H1 (cell line): ENCODE measurements around the gene TUBGCP2. TPM values are rescaled to one million over a fixed set of nuclear protein-coding genes. Genes with fewer than 3 reads are reported as not detected.

ENCODE experiments used
- CTCF ChIA-PET: fragments of 300-600 bp; sonication (Branson Sonifier 250); formaldehyde crosslinking; loops from one replicate; lab custom pipeline; 2021; ENCODE audit not compliant: partially characterized antibody; lab: Charles Lee
- POLR2A ChIA-PET: fragments of 300-600 bp; sonication (Branson Sonifier 250); formaldehyde crosslinking; loops from one replicate; lab custom pipeline; 2021; ENCODE audit warnings: inconsistent platforms; ENCODE audit not compliant: partially characterized antibody; lab: Charles Lee
- DNase-seq, 2 experiments: peaks; one replicate each; pipeline versions ENCODE4 v3.0.0 to v3.0.0-alpha.2; 2010 to 2022; ENCODE audit warnings: low spot score in 2 of 2, low read depth in 1 of 2, mixed read lengths in 1 of 2
- FAIRE-seq: peaks from 2 replicates; lab custom pipeline; 2011; peaks lifted over from hg19 to GRCh38; lab: Jason Lieb, UNC
- H2AFZ ChIP-seq: 2 replicates; pipeline ENCODE4 v1.8.1; 2012; ENCODE audit warnings: low read length, inconsistent platforms
- H2AK5ac ChIP-seq: 2 replicates; pipeline ENCODE4 v1.6.1; 2013; ENCODE audit warnings: low read depth, low read length
- H2BK120ac ChIP-seq: replicated peaks from 2 replicates; pipeline ENCODE3; 2013; ENCODE audit warnings: low read depth, low read length, inconsistent platforms
- H2BK12ac ChIP-seq: 2 replicates; pipeline ENCODE4 v1.6.1; 2013; ENCODE audit warnings: low read depth, low read length
- H2BK15ac ChIP-seq: 2 replicates; pipeline ENCODE4 v1.6.1; 2013; ENCODE audit warnings: low read length
- H2BK20ac ChIP-seq: 2 replicates; pipeline ENCODE4 v1.6.1; 2013; ENCODE audit warnings: low read length
- H2BK5ac ChIP-seq: 2 replicates; pipeline ENCODE4 v1.6.1; 2013; ENCODE audit warnings: low read depth, low read length
- H3K14ac ChIP-seq: 2 replicates; pipeline ENCODE4 v1.6.1; 2013; ENCODE audit warnings: inconsistent platforms; ENCODE audit not compliant: insufficient read length
- H3K18ac ChIP-seq: 2 replicates; pipeline ENCODE4 v1.6.1; 2013; ENCODE audit warnings: low read length; ENCODE audit errors: extremely low read depth
- H3K23ac ChIP-seq: 2 replicates; pipeline ENCODE4 v1.6.1; 2013; ENCODE audit warnings: inconsistent platforms; ENCODE audit not compliant: insufficient read length
- H3K23me2 ChIP-seq: 2 replicates; pipeline ENCODE4 v1.6.1; 2013; ENCODE audit warnings: low read depth, low read length
- H3K27ac ChIP-seq: 2 replicates; pipeline ENCODE4 v1.6.1; 2011; ENCODE audit warnings: low read depth, low read length, inconsistent platforms
- H3K27me3 ChIP-seq, 4 experiments: replicated peaks in 1 of 4; 1 replicate in 1 of 4; 2 replicates in 3 of 4; pipeline versions ENCODE4 v1.6.1 to v1.8.1; 2011 to 2013; ENCODE audit warnings: low read length in 3 of 4, mild to moderate bottlenecking in 3 of 4, inconsistent platforms in 2 of 4, mixed read lengths in 2 of 4, moderate library complexity in 1 of 4; ENCODE audit not compliant: control insufficient read depth in 3 of 4, insufficient read depth in 3 of 4; ENCODE audit errors: extremely low read depth in 1 of 4
- H3K36me3 ChIP-seq, 4 experiments: 2 replicates each; pipeline versions ENCODE4 v1.6.1 to v1.8.1; 2011 to 2013; ENCODE audit warnings: mild to moderate bottlenecking in 4 of 4, low read length in 3 of 4, moderate library complexity in 2 of 4, control low read depth in 1 of 4, inconsistent platforms in 1 of 4; ENCODE audit not compliant: insufficient read depth in 4 of 4, control insufficient read depth in 2 of 4
- H3K4ac ChIP-seq: replicated peaks from 2 replicates; pipeline ENCODE3; 2013; ENCODE audit warnings: low read length, low read depth, mixed read lengths, inconsistent platforms; ENCODE audit not compliant: insufficient read length
- H3K4me1 ChIP-seq, 4 experiments: replicated peaks in 1 of 4; 1 replicate in 1 of 4; 2 replicates in 3 of 4; pipeline versions ENCODE4 v1.6.1 to v1.8.1; 2011 to 2013; ENCODE audit warnings: low read length in 3 of 4, inconsistent platforms in 2 of 4, mixed read lengths in 1 of 4; ENCODE audit not compliant: insufficient read depth in 4 of 4, control insufficient read depth in 3 of 4
- H3K4me2 ChIP-seq, 2 experiments: 2 replicates each; pipeline versions ENCODE4 v1.6.1 to v1.8.1; 2011 to 2013; ENCODE audit warnings: low read depth in 2 of 2, low read length in 2 of 2, control low read depth in 1 of 2, inconsistent platforms in 1 of 2, mild to moderate bottlenecking in 1 of 2; ENCODE audit not compliant: insufficient read depth in 1 of 2
- H3K4me3 ChIP-seq, 4 experiments: fragments of 200-600, 300-600 bp in 1 of 4; sonication (generic), shearing (Covaris generic), sonication (Bioruptor Twin) in 1 of 4; 2 replicates each; pipeline versions ENCODE4 v1.5.1 to v1.8.1; 2011 to 2016; ENCODE audit warnings: low read length in 4 of 4, low read depth in 3 of 4, control low read depth in 2 of 4, inconsistent platforms in 2 of 4, mild to moderate bottlenecking in 2 of 4, mixed read lengths in 1 of 4, moderate library complexity in 1 of 4; ENCODE audit not compliant: insufficient read depth in 2 of 4; ENCODE audit errors: extremely low read depth in 1 of 4
- H3K56ac ChIP-seq: replicated peaks from 2 replicates; pipeline ENCODE3; 2013; ENCODE audit warnings: low read depth, mild to moderate bottlenecking, mixed read lengths, low read length, inconsistent platforms; ENCODE audit not compliant: insufficient read length
- H3K79me1 ChIP-seq: 2 replicates; pipeline ENCODE4 v1.6.1; 2013; ENCODE audit warnings: low read depth, low read length, control low read depth
- H3K79me2 ChIP-seq, 2 experiments: 2 replicates each; pipeline versions ENCODE4 v1.6.1 to v1.8.1; 2012 to 2013; ENCODE audit warnings: low read length in 2 of 2, mild to moderate bottlenecking in 2 of 2, inconsistent platforms in 1 of 2; ENCODE audit not compliant: insufficient read depth in 2 of 2, control insufficient read depth in 1 of 2
- H3K9ac ChIP-seq, 4 experiments: replicated peaks in 1 of 4; 1 replicate in 1 of 4; 2 replicates in 3 of 4; pipeline versions ENCODE4 v1.6.1 to v1.8.1; 2011 to 2013; ENCODE audit warnings: low read depth in 3 of 4, low read length in 3 of 4, control low read depth in 2 of 4, mild to moderate bottlenecking in 2 of 4, moderate library complexity in 2 of 4, inconsistent platforms in 1 of 4; ENCODE audit errors: extremely low read depth in 1 of 4
- H3K9me3 ChIP-seq, 2 experiments: 2 replicates each; pipeline versions ENCODE4 v1.6.1 to v1.8.1; 2012 to 2013; ENCODE audit warnings: mild to moderate bottlenecking in 2 of 2, moderate library complexity in 2 of 2, control low read depth in 1 of 2, inconsistent platforms in 1 of 2, low read depth in 1 of 2, low read length in 1 of 2, mixed read lengths in 1 of 2; ENCODE audit not compliant: insufficient read depth in 2 of 2
- H4K20me1 ChIP-seq, 2 experiments: replicated peaks in 1 of 2; 2 replicates each; pipeline versions ENCODE3 to v1.8.1; 2011 to 2013; ENCODE audit warnings: inconsistent platforms in 2 of 2, low read length in 2 of 2, mild to moderate bottlenecking in 1 of 2; ENCODE audit not compliant: insufficient read depth in 2 of 2, control insufficient read depth in 1 of 2
- H4K5ac ChIP-seq: 2 replicates; pipeline ENCODE4 v1.6.1; 2013; ENCODE audit warnings: low read length, low read depth, mixed read lengths, inconsistent platforms; ENCODE audit not compliant: insufficient read length
- H4K8ac ChIP-seq: 2 replicates; pipeline ENCODE4 v1.8.0; 2013; ENCODE audit warnings: mild to moderate bottlenecking, moderate library complexity, low read length, inconsistent platforms; ENCODE audit not compliant: insufficient read depth; ENCODE audit errors: extremely low read depth
- H4K91ac ChIP-seq: replicated peaks from 2 replicates; pipeline ENCODE3; 2013; ENCODE audit warnings: low read length, mixed read lengths, inconsistent platforms; ENCODE audit not compliant: insufficient read length
- CBX5 ChIP-seq: fragments of 300-800, 300-1000 bp; sonication (generic); IDR thresholded peaks from 2 replicates; pipeline ENCODE4 v1.7.1; 2016; ENCODE audit warnings: antibody characterized with exemption, low read length, low read depth
- SIRT6 ChIP-seq: IDR thresholded peaks from one replicate; pipeline ENCODE4 v1.7.1; 2012; ENCODE audit warnings: low read length, inconsistent platforms
- TEAD4 ChIP-seq: IDR thresholded peaks from 2 replicates; pipeline ENCODE4 v1.6.1; 2012; ENCODE audit warnings: low read depth, low read length, inconsistent platforms, mixed read lengths
- WGBS, 2 experiments: shearing (Covaris generic) in 1 of 2; methylation state at CpG; one replicate each; pipeline versions ENCODE4 v1.1.6 to v1.1.7; 2013 to 2015; ENCODE audit warnings: low lambda C conversion rate in 2 of 2, mixed read lengths in 2 of 2, inconsistent platforms in 1 of 2, low coverage in 1 of 2, missing lambda C conversion rate in 1 of 2; ENCODE audit not compliant: insufficient replicate concordance in 2 of 2, insufficient coverage in 1 of 2, insufficient read length in 1 of 2; ENCODE audit errors: extremely low coverage in 1 of 2, missing lambda C conversion rate in 1 of 2; 5-methylcytosine and 5-hydroxymethylcytosine counted together
- polyA plus RNA-seq, 7 experiments: library from polyadenylated mRNA; depleted of rRNA in 3 of 7; stranded (reverse) in 5 of 7; unstranded in 2 of 7; fragments of >200 nt in 5 of 7; fragments of 200-250 nt in 2 of 7; gene quantifications; 1 replicate in 5 of 7; 2 replicates in 1 of 7; 4 replicates in 1 of 7; pipeline versions ENCODE4 v1.2.1 to v1.2.3, GENCODE V29; 2011 to 2013; ENCODE audit warnings: missing spikeins in 2 of 7, mixed read lengths in 2 of 7
- total RNA-seq: library from RNA; stranded (reverse); fragmentation: NEBNext Ultra II Directional; extraction: Animal tissue kit (Norgen Biotek cat#: 25700); gene quantifications from 2 replicates; pipeline ENCODE4 v1.2.1, GENCODE V29; 2021

Gene TUBGCP2
- total and polyA plus RNA-seq, 2 of the 8 experiments (the other 6 are each of a cell fraction or from before 2014, with no cell fraction given): 34.9 to 51.9 TPM

GRCh38 chr10:133282846-133283390 lies 25.8 kb downstream of the TUBGCP2 start:
- Histone ChIP-seq H3K23ac (no peak overlapping the region), H4K91ac (no peak overlapping the region), H3K27ac (no peak overlapping the region), H4K5ac (no peak overlapping the region), H3K36me3 (peaks cover 7 to 42% (median 21%) of the 10 kb centered on the region in 4 experiments), H3K79me2 (no peaks in the 10 kb centered on the region), H2BK12ac (no peak overlapping the region), H2AK5ac (no peak overlapping the region), H3K4ac (no peak overlapping the region), H3K18ac (no peak overlapping the region), H3K9ac (no peak overlapping the region), H2AFZ (no peak overlapping the region), H3K27me3 (no peaks in the 10 kb centered on the region), H3K9me3 (no peaks in the 10 kb centered on the region), H2BK15ac (no peak overlapping the region), H3K4me2 (no peak overlapping the region), H3K14ac (no peak overlapping the region), H3K79me1 (no peaks in the 10 kb centered on the region), H4K20me1 (peaks cover 0 to 9% of the 10 kb centered on the region in 2 experiments), H3K56ac (no peak overlapping the region), H2BK5ac (no peak overlapping the region), H3K4me3 (no peak overlapping the region), H4K8ac (no peak overlapping the region; the same call in 1 of the 2 replicates), H2BK20ac (no peak overlapping the region), H3K4me1 (no peaks in the 10 kb centered on the region), H2BK120ac (no peak overlapping the region), H3K23me2 (no peaks in the 10 kb centered on the region)
- 95% methylated on average over 24 of the region's 24 CpGs; no CpG with 5 or more reads in 1 of the 2 experiments for WGBS, 2 experiments
- DNase-seq (no peak), FAIRE-seq (no peak)
- CTCF ChIA-PET: interaction anchor here (1.9 to 2.7 kb wide), 2 partner anchors 20 to 24 kb away, joined by 7 to 12 read pairs; no protein-coding TSS in a partner anchor
- TF ChIP-seq TEAD4: no peak
- no peak for TF ChIP-seq SIRT6
- no peak for TF ChIP-seq CBX5
- POLR2A ChIA-PET: no interaction called here
